Prostate gland (tissue), 2 donors: ENCODE data around the gene DNAJB9. TPM values are rescaled to one million over a fixed set of nuclear protein-coding genes. Genes with fewer than 3 reads are reported as not detected.

Experiments used
- DNase-seq: peaks from one replicate; pipeline ENCODE4 v3.0.0-alpha.2; 2019; ENCODE audit warnings: low spot score
- H3K27ac ChIP-seq, 2 donors: fragments of 200-600 bp; sonication (generic); 2 replicates each; pipeline ENCODE4 v1.5.1; 2017 to 2019
- H3K27me3 ChIP-seq: fragments of 200-600 bp; sonication (generic); replicated peaks from 2 replicates; pipeline ENCODE4 v1.5.1; 2019; ENCODE audit not compliant: insufficient read depth
- H3K36me3 ChIP-seq, 2 donors: fragments of 200-600 bp; sonication (generic); 1 replicate in 1 of 2; 2 replicates in 1 of 2; pipeline versions ENCODE4 v1.5.1 to v1.8.1; 2017 to 2019
- H3K4me1 ChIP-seq: fragments of 200-600 bp; sonication (generic); replicated peaks from 2 replicates; pipeline ENCODE4 v1.5.1; 2019
- H3K4me3 ChIP-seq, 2 donors: fragments of 200-600 bp; sonication (generic); 2 replicates each; pipeline ENCODE4 v1.5.1; 2017 to 2019
- H3K9me3 ChIP-seq: fragments of 200-600 bp; sonication (generic); 2 replicates; pipeline ENCODE4 v1.5.1; 2017
- CTCF ChIP-seq, 4 experiments: fragments of 200-600 bp in 2 of 4; fragments of 450-650 bp in 2 of 4; sonication (generic) in 2 of 4; IDR thresholded peaks; 1 replicate in 3 of 4; 2 replicates in 1 of 4; pipeline ENCODE4 v1.5.1; 2016 to 2019; ENCODE audit warnings: antibody characterized with exemption in 4 of 4, mild to moderate bottlenecking in 2 of 4, moderate library complexity in 2 of 4
- POLR2A ChIP-seq: fragments of 450-650 bp; IDR thresholded peaks from one replicate; pipeline ENCODE4 v1.6.1; 2016; ENCODE audit warnings: antibody characterized with exemption, mild to moderate bottlenecking
- POLR2AphosphoS5 ChIP-seq: sonication (generic); formaldehyde crosslinking; IDR thresholded peaks from one replicate; pipeline ENCODE4 v1.6.1; 2017; ENCODE audit warnings: antibody characterized with exemption
- WGBS: methylation state at CpG from one replicate; pipeline ENCODE4 v1.1.5; 2018; 5-methylcytosine and 5-hydroxymethylcytosine counted together
- intact Hi-C: fragments of 100-400 bp; cut with DNase I; formaldehyde crosslinking; loops from one replicate; pipeline ENCODE4 v1.14.2; 2022
- total RNA-seq, 2 donors: library from RNA; depleted of rRNA; stranded (reverse); fragments of >200 nt; gene quantifications; one replicate each; pipeline ENCODE4 v1.1.0, GENCODE V29; 2016

The DNAJB9 gene
- total RNA-seq, 2 donors from 2014 or later = 27.2 to 64.0 TPM

GRCh38 chr7:108568801-108569380 is 783 bp upstream of the DNAJB9 start:
- intact Hi-C loops = loop anchor here (2.0 kb wide), 1 partner anchor 42 kb away; the partner anchor contains the start of gene PNPLA8
- no peak for TF ChIP-seq POLR2A
- no peak for TF ChIP-seq CTCF (IDR thresholded peaks at IDR 0.05)
- no peak for TF ChIP-seq POLR2AphosphoS5
- Histone ChIP-seq H3K4me3 (peak overlapping the region; percentile 53 to 90), H3K4me1 (no peaks in the 10 kb centered on the region), H3K27me3 (no peaks in the 10 kb centered on the region), H3K9me3 (no peaks in the 10 kb centered on the region), H3K36me3 (no peaks in the 10 kb centered on the region), H3K27ac (peak overlapping the region; percentile 89 to 97)
- WGBS = 17% methylated on average over 24 of the region's 24 CpGs
- DNase-seq = no peak

- H3K4me3 ChIP-seq = peak overlapping the region; percentile 53 to 90
- no peaks in the 10 kb centered on the region for H3K9me3 ChIP-seq
- H3K27me3 ChIP-seq = no peaks in the 10 kb centered on the region
- no peaks in the 10 kb centered on the region for H3K36me3 ChIP-seq
- under 1% methylated on average over 36 of the region's 36 CpGs for WGBS
- peak overlapping the region; percentile 89 to 97 for H3K27ac ChIP-seq
- intact Hi-C loops = no loop called here
- peak; percentile 24 for TF ChIP-seq POLR2AphosphoS5
- no peak for TF ChIP-seq CTCF (IDR thresholded peaks at IDR 0.05)
- no peaks in the 10 kb centered on the region for H3K4me1 ChIP-seq
- DNase-seq = peak; percentile 51
These were observed 577 bp downstream of the DNAJB9 start for GRCh38 chr7:108570146-108570755.

- Histone ChIP-seq H3K9me3 (no peaks in the 10 kb centered on the region), H3K27ac (no peak overlapping the region), H3K4me1 (no peaks in the 10 kb centered on the region), H3K27me3 (no peaks in the 10 kb centered on the region), H3K36me3 (no peaks in the 10 kb centered on the region), H3K4me3 (no peak overlapping the region)
- no peak for TF ChIP-seq POLR2AphosphoS5
- WGBS = 93% methylated on average over 2 of the region's 2 CpGs
- DNase-seq = no peak
- intact Hi-C loops = no loop called here
These were observed 2.8 kb downstream of the DNAJB9 start for GRCh38 chr7:108572480-108572879.

GRCh38 chr7:108575156-108575555 is 5.5 kb downstream of the DNAJB9 start:
- no peaks in the 10 kb centered on the region for H3K27me3 ChIP-seq
- H3K9me3 ChIP-seq = no peaks in the 10 kb centered on the region
- intact Hi-C loops = no loop called here
- H3K4me3 ChIP-seq = no peak overlapping the region
- no peak overlapping the region for H3K27ac ChIP-seq
- no peaks in the 10 kb centered on the region for H3K36me3 ChIP-seq
- WGBS = 85% methylated on average over 2 of the region's 2 CpGs
- DNase-seq = no peak
- TF ChIP-seq POLR2A = no peak
- H3K4me1 ChIP-seq = no peaks in the 10 kb centered on the region

- TF ChIP-seq POLR2A (no peak), POLR2AphosphoS5 (no peak)
- intact Hi-C loops = no loop called here
These were observed 6.4 kb downstream of the DNAJB9 start for GRCh38 chr7:108576116-108576515.

GRCh38 chr7:108578937-108579336 is 9.3 kb downstream of the DNAJB9 start:
- H3K27me3 ChIP-seq = no peaks in the 10 kb centered on the region
- H3K4me3 ChIP-seq = no peak overlapping the region
- intact Hi-C loops = no loop called here
- DNase-seq = no peak
- no peaks in the 10 kb centered on the region for H3K36me3 ChIP-seq
- H3K9me3 ChIP-seq = no peaks in the 10 kb centered on the region
- no peak for TF ChIP-seq CTCF (IDR thresholded peaks at IDR 0.05)
- TF ChIP-seq POLR2A = no peak
- no peak for TF ChIP-seq POLR2AphosphoS5
- H3K4me1 ChIP-seq = no peaks in the 10 kb centered on the region
- 96% methylated on average over 7 of the region's 7 CpGs for WGBS
- no peak overlapping the region for H3K27ac ChIP-seq

More at GRCh38 chr7:108576116-108576515, 6.4 kb downstream of the DNAJB9 start:
- H3K4me1 ChIP-seq = no peaks in the 10 kb centered on the region
- WGBS = 81% methylated on average over 1 of the region's 1 CpG
- no peak for DNase-seq
- H3K4me3 ChIP-seq = no peak overlapping the region
- H3K9me3 ChIP-seq = no peaks in the 10 kb centered on the region
- no peak overlapping the region for H3K27ac ChIP-seq
- no peaks in the 10 kb centered on the region for H3K27me3 ChIP-seq
- no peaks in the 10 kb centered on the region for H3K36me3 ChIP-seq
